NCI-H82 treated with DMSO at 0.1 percent for 48 hours (cell line): ENCODE data around the gene XRCC4.
"Not testable (repeated sequence)": the region's sequence is repeated elsewhere in the genome, so short reads cannot be mapped to it uniquely, and the experiment has no call there.

Experiments used
- DNase-seq: peaks from one replicate; lab custom pipeline; 2025; ENCODE audit not compliant: unreplicated experiment; lab: John Stamatoyannopoulos, UW

The XRCC4 gene

DNA sequence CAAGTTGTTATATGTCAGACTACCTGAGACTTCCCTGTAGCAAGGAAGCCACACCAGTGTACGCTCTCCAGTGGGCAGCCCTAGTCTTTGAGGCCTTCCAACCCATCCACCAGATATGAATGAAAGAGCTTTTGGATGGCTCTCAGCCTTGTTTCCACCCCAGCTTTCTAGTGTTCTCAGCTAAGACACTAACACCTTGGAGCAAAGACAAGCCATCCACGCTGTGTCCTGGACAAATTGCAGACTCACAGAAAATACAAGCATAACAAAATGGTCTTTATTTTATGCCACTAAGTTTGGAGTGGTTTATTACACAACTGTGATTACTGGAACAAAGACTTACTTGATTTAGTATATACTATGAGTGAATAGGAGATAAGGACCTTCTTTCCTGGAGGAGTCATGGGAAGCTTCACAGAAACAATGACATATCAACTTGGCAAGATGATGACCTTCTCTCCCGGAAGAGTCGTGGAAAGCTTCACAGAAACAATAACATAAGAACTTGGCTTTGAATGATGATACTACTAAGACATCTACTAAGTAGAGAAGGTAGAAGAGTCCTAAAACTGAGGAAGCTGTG, 260.2 kb downstream of the XRCC4 start:
- DNase-seq: no peak

DNA sequence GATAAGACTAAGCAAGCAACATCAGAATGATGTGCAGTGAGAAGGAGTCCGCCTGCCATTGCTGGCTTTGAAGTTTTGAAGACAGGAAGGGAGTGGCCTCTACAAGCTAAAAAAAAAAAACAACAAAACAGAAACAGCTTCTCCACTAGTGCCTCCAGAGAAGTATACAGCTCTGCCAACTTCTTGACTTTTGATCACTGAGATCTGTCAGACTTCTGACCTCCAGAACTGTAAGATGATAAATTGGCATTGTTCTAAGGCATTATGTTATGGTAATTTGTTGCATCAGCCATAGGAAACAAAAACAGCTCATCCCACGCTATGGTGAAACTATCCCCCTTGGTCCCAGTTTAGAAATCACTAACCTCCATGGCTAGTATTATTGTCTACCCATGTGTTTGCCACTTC, 263.2 kb downstream of the XRCC4 start:
- DNase-seq: no peak

DNA sequence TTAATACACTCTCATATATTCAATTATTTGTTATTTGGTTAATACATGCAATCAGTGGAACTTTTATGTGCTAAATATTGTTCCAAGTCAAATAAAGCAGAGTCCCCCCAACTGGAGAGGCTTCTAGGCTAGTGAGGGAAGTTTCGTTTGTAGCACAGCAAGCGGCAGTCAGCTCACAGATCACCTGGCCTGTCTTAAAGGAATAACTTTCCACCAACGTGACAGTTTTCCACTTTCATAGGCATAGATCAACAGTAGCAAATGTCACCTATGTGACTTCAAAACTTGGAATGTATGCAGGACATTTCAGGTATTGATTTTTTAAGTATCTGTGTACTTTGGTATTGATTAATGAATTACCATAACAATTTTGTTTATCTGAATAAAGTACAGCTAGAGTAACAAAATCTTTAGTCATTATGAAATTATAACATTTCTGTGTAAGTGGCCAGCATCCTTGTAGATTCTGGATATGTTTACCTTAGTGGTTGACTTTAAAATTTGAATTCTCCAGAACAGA, 264.5 kb downstream of the XRCC4 start:
- DNase-seq: no peak

DNA sequence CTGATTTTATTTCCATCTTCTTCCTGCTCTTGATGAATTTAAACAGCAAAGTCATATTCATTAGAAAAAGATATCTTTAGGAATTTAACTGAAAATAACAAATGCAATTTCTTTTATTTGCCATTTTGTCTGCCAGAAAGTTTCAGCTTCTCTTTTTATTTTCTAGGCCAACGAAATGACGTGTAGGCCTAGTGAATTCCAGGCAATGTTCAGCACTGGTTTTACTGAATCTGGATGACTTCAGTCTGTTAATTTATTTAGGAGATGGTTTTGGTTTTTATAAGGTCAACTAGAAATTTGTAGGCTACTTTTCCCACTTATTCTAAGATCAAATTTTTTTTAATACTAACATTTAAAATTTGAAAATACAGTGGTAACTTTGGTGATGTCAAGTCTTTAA, 265.1 kb downstream of the XRCC4 start:
- DNase-seq: no peak

DNA sequence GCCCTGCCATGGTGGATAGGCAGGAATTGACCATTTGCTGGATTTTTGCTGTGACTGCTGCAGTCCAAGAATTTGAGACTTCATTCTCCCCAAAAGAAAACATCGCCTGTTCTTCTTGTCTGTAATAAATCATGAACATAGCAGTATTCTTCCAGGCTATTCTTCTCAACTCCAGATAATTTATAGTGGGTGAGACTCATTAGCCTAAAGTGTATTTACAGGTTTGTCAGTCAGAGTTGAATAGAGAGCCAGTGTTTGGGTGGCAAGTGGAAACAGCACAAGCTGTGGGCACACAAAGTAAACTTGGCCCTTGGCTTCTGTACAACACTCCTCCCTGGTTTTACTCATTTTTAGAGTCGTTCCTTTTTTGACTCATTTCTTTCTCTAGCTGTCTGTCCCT, 266.0 kb downstream of the XRCC4 start:
- no peak for DNase-seq

DNA sequence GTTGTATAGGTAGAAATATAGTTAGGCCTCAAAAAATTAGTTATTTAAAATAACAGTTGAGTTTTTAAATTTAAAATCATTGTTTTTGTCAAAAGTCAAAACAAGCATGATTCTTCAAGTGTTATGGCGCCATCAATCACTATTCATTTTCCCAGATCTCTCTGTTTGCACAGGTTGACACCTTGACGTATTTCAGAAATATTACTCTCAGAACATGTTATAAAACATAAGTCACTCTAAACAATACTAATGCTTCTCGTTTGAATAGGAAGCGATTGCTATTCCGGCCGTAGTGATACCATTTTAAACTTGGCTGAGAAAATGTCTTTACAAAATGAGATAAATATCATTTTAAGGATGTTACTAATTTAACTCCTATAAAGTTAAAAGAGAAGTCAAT, 268.1 kb downstream of the XRCC4 start:
- no peak for DNase-seq

DNA sequence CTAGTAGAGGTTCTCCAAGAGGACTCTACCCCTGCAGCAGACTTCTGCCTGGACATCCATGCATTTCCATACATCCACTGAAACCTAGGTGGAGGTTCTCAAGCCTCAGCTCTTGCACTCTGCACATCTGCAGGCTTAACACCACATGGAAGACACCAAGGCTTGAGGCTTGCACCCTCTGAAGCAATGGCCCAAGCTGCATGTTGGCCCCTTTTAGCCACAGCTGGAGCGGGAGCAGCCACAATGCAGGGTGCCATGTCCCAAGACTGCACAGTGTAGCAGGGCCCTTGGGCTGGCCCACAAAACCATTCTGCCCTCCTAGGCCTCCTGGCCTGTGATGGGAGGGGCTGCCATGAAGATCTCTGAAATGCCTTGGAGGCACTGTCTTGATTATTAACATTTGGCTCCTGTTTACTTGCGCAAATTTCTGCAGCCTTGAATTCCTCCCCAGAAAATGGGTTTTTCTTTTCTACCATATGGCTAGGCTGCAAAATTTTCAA, 271.0 kb downstream of the XRCC4 start:
- no peak for DNase-seq

DNA sequence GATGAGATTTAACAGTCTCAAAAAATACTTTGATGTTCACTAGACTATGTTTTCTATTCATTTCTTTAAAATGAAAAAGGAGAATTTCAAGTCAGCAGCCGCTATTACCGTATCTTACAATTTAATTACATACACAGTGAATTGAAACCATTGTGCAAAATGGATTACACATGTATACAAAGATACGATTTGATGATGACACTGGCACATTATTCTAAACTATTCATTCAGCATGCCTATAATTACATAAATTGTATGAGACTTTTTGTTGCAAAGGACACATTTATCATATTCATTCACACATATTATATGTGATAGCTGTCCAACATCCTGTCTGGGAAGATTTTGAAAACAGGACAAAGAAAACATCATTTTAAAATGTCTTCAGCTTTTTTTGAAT, 275.9 kb downstream of the XRCC4 start:
- no peak for DNase-seq

DNA sequence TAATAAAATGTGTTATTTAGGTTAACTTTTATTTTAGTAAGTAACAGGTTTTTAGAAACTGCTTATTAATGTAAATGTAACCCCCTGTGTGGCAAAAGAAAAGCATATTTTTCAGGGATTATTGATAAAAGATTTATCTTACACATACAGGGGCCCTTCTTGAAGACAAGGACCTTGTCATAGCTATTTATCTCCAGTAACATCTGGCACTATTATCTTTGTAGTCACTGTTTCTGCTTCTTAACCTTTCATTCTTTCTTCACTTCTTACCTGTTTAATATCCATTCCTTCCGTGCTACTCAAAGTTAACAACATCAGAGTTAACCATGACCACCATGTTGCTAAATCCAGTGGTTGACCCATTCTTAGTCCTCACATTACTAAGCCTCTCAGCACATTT, 276.4 kb downstream of the XRCC4 start:
- no peak for DNase-seq

DNA sequence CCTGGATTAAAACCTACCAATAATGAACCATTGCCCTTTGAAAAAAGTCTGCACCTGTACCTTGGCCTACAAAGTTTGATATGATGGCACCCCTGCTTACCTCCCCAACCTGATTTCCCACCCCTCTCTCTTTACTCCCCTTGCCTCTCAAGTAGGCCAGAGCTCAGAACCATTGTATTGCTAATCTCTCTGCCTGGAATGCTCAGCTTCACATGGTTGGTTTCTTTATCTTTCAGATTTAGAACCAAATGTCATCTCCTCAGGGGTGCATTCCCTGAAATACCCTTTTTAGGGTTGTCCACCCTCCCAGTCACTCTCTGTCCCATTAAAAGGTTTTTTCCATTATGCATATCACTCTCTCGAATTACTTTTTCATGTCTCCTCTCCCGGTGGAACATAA, 277.6 kb downstream of the XRCC4 start:
- DNase-seq: no peak

DNA sequence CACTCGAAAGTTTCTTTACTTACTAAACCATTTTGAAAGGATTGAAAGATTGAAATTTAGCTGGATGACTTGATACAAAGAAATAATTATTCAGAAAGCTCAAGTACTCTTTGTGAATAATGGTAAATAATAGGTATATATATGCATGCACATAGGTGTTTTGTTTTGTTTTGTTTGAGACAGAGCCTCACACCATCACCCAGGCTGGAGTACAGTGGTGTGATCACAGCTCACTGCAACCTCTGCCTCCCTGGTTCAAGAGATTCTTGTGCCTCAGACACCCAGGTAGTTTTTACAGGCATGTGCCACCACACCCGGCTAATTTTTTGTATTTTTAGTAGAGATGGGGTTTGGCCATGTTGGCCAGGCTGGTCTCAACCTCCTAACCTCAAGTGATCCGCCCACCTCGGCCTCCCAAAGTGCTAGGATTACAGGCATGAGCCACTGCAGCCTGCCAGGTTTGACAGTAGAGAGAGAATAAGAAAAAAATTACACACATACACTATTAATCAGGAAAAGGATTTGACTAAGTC, 278.2 kb downstream of the XRCC4 start:
- not testable (repeated sequence) for DNase-seq

DNA sequence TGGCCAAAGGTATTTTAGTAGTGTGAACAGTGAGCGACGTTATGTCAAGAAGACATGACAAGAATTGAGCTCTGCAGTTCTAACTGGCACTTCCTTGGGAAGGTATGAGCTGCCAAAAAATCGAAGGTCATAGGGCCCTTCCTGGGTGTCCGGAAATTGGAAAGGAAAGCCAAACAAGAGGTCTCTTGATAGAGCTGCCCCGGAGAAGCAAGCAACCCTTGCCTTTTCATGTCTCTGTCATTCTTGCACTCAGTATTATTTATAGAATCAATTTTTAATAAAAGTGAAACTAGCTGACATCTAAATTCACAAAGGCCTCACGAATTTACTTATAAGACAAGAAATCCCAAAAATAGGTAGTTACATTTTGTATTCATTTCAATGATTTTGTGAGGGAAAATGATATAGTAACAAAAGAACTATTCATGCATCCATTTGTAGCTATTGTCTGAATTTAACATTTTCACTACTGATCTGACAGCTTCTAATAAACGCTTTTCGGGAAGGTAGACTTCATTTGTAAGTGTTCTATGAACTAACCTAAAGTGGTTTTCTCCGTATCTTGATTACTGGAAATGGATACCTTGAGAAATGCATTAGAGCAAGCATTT, 280.4 kb downstream of the XRCC4 start:
- no peak for DNase-seq

DNA sequence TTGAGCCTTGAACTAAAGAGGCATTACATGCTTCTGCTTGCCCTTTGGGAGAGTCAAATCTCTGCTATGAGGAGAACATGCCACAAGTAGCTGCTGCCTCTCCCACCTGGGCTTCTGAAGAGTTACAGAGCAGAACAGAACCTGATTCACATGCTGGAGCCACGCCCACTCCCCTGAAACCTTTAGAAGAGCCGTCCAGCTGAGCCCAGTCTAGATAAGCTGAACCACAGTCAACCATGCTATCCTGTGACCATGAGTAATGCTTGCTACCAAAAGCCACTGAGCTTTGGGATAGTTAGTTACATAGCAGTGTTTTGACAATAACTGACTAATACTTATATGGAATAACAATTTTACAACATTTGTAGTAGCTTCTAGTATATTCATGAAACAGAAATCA, 283.2 kb downstream of the XRCC4 start:
- no peak for DNase-seq

DNA sequence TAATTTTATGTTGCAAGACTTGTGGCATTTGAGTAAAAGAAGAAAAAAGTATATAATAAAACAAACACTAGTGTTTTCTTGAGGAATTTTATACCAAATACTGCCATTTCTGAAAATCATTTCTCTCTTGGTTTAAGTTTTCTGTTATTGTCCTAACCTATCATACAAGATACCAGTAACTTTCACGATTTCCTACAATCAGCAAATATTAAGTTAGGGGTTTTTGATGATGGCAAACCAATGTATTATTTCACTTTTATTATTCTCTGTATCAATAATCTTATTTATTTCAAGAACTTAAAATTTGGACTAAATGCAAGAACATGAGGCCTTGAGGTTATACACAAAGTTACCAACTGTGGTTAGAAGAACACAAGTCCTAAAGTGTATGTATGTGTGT, 285.2 kb downstream of the XRCC4 start:
- no peak for DNase-seq

DNA sequence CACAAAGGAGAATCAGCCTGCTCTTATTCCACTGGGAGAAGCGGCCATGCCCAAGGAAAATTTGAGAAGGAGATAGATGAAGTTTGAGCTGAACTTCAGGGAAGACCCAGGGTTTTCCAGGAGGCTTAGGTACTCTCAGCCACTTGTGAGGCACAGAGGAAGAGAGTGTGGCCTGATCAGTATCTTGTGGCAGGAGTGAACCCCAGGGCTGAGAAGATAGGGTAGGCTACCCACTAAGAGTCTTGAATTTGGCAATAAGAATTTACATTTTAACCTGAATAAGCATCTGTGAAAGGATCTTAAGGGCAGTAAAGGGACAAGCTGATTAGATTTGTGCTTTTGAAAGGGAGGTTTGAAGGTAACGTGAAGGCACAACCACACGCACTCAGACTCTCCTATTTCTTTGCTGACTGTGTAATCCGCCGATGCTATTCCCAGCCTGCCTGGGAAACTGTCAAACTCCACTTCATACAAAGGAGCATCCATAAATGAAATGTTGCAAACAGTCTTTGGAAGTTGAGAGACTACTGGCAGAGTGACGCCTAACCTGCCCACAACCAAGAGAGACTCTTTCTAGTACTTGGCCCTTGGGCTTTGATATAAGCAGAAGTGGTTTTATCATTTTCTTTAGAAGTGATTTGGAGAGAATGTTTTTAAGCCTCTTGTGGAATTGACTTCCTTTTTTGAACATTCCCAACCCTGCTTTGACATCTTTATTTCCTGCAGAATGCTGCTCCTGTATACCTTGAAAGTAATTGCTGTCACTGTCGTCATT, 286.0 kb downstream of the XRCC4 start:
- DNase-seq: no peak

DNA sequence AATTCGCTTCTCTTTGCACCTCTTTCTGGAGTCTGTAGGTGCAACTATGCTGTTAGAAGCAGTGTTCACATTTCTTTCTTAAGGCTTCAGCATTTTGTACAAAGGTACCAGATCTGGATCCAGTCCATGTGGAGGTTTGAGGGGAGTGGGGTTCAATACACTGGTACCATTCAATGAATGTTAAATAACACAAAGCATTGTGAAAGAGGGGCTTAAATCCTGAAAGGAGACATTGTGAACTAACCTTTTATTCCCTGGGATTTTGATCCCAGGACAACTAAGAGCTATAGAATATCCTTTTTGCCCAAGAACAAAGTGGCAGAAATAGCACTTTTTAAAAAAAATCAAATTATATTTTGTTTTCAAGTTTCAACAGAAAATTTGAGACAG, 286.5 kb downstream of the XRCC4 start:
- no peak for DNase-seq

DNA sequence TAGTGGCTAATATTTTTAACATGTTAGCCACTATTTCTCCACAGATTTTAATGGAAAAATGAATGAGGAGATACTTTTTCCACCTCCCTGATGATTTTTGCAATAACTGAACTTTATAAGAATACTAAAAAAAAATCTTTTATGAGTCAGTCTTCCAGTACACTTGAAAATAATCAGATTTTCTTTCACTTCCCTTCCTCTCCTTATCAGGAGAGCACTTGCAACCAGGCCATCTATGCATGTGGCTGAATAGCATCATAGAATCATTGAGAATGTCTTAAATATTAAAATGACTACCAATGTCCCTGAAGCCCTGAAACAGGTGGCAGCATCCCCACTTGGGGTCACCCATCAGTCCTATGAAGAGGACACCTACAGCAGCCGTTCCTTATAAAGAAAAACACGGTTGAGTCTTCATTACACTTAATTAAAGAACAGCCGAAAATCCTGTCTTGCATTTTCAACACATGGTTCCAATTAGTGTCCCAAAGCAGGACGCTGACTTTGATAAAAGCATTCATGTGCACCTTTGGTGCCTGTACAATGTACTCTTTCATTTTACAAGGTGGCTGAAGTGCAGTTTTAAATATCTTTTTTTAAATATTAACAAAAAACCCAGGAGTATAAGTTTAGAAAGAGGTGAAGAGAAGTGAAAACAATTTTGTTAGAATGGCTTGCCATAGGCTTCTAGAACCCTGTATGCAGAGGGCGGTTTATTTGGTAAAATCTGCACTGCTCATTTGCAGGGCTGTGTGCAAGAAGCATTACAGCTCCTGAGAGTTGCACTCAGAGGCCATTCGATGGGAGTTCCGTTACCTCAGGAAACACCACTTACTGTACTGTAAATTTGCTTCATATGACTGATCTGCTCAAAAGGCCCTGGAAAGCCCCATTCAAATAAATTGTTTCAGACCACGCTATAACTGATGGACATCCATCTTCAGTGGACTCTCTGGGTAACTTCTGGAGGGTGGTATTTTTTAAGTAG, 287.3 kb downstream of the XRCC4 start:
- no peak for DNase-seq

DNA sequence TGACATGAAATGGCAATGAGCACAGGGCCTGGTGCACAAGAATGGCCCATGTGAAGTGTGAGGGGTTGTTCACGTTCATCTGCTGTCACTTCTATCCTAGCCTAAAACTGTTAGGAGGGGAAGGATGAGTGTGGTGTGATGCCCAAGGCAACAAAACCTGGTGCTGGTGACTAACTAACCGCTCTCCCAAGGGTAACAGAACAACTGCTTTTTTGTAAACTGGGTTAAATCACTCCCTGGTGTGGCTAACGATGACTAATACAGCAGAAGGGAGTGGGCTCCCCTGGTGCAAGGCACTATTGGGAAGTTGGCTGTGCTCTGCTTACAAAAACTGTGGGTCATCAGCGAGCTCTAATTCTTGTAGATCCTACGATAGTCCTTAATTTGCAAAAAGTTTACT, 291.0 kb downstream of the XRCC4 start:
- no peak for DNase-seq

DNA sequence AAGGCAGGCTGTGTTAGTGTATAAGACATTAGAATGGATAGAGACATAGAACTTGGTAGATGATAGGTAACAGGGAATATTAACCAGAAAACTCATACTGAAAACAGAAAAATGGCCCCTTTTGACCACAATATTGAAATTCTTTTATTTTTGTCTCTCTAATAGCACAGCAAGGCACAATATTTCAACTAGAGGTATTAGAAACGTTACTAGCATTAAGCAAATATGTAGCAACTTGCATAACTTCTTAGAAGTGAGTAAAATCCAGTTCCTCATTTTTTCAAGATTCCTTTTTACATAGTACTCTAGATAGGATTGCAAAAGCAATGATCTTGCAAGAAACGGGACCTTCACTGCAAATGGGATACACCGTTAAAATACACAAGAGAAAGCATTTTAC, 291.5 kb downstream of the XRCC4 start:
- DNase-seq: no peak

DNA sequence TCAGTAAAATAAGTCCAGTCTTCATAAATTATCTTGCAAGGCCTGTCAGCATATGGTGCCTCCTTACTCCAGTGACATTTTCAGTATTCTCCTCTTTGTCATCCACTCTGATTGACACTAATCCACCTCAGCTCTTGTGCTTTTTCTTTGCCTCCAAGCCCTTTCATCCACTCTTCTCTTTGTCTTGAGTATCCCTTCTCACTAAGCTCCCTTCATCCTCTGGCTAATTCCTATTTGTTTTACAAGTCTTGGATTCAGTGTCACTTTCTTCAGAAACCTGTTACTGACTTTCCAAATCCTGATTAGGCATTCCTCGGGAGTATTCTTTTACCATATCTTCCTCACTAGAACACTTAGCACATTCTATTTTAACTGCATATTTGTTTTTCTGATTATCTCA, 293.6 kb downstream of the XRCC4 start:
- DNase-seq: peak; percentile 90

DNA sequence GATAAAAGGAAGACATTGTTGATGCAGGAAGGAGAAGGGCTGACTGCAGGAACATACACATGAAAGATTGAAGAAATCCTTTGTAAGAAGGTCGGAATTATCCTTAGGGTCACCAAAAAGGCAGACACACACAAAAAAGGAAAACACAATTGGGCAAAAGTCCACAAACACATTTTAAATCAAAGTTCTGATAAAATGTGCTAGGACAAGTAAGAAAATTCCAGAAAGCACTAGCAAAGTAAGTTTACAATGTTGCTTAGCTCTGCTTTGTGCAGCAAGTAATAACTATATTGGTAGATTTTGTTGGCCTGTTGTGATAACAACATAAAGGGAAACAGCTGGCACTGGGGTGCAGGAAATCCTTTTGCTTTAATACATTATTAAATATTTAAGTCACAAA, 294.4 kb downstream of the XRCC4 start:
- no peak for DNase-seq
